Measurements from ENCODE around the gene MAP2K5.

Gene MAP2K5

GRCh38 chr15:67813104-67813634 is 270.7 kb downstream of the MAP2K5 start:
- no peak for DNase-seq

DNA sequence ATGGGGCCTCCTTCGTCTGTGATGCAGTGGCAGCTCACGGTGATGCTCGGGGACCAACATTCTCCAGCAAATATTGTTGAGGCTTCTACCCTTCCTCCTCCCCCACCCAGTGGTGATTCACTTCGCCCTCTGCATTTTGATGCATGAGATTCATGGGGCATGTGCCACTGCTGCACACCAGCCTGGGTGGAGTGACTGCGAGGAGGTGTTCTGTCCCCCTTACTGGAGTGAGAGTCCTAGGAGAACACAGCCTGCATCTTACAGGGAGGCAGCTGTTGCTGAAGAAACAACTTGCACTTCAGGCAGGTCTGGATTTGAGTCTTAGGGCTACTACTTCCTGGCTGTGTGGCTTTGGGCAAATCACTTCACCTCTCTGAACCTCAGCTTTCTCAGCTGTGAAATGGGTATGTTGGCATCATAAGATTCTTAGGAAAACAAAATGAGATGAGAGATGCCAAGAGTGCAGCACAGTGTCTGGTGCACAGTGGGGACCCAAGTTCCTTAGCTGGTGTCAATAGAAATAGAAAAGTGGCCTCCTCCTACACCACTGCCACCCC is 272.6 kb downstream of the MAP2K5 start:
- no peak for DNase-seq

DNA sequence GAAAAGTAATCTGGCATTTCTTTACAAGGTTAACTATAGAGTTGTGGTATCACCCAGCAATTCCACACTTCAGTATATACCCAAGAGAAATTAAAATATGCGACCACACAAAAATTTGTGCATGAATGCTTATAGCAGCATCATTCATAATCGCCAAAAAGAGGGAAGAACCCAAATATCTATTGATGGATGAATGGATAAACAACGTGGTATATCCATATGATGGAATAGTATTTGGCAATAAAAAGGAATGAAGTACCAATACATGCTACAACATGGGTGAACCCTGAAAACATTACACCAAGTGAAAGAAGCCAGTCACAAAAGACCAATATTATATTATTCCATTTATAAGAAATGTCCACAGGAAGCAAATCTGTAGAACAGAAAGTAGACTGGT is 274.2 kb downstream of the MAP2K5 start:
- DNase-seq, result no peak

GRCh38 chr15:67818464-67818863 is 276.0 kb downstream of the MAP2K5 start:
- no peak for DNase-seq

DNA sequence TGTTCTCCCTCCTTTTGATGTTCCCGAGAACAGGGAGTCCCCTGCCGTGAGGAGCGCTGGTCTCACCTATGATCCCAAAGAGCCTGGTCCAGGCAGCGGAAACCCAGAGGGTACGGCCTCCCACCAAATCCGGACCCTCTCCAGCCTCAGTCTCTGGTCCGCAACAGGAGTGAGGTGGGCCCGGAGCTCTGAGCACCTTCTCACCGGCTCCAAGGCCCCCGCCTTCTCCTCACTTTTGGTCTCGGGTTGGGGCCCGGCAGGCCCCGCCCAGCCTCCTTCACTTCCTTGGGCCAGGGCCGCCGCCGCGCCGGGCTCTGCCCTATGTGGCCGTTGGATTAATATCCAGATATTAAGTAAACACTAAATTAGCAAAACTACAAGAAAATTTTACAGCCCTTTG is 277.1 kb downstream of the MAP2K5 start:
- DNase-seq, result no peak

- no peak for DNase-seq
Observed at GRCh38 chr15:67820122-67820991, 277.9 kb downstream of the MAP2K5 start.

DNA sequence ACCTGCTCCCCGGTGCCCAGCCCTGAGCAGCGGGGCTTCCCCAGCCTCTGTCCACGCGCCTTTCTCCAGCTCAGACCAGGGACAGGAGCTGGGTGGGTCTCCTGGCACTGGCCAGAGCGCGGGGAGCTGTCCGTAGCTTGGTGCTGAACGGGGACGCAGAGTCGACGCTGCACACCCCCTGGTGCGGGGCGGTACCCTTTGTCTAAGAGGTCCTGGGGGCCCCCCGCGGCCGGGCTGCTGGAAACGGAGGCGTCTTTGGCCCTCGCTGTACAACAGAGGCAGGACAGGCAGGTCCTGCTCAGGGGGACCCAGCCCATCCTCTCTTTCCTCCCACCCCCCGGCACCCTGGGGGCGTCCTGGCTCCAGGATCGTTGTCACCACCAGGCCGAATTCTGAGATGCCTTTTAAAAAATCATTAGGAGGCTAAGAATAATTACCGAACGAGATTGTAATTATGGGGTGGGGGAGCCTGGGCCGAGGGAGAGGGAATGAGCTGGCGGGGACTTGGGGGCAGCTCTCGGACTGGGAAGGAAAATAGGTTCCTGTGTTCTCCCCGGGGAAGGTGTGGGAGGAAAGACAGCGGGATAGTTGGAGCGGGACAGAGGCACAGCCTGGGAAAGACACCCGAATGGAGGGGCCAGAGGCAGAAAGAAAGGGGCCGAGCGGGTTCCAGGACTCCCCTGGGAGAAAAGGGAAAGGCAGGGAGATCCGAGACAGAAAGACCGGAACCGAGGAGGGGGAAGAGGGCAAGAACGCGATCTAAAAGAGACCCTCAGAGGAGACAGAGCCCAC is 278.7 kb downstream of the MAP2K5 start:
- peak; percentile 31 for DNase-seq

DNA sequence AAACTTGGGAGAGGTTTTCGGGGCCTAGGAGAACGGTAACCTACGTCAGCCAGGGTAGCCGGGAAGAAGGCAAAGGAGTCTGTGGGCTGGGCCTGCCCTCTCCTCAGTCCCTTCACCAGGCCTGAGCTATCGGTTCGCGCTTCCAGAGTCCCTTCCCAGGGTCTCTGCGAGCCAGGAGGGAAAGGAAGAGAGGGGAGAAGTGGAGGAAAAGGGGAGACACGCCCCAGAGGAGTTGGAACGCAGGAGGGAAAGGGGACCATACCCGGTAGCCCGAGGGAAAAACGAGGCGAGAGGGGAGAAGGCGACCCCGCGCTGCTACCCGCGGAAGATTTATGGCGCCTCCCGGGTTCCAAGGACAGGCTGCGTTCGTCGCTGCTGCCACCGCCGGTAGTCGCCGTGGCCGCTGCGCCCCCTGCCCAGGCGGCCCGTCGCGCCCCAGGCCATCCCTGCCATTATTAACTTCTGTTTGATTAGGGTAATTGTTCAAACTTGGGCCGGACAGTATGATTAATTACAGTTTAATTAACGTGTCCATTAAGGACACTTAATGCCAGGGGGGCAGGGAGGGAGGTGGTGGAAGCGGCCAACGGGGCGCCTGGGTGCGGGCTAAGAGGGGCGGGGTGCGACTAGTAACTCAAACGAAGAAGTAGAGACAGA is 279.4 kb downstream of the MAP2K5 start:
- no peak for DNase-seq

DNA sequence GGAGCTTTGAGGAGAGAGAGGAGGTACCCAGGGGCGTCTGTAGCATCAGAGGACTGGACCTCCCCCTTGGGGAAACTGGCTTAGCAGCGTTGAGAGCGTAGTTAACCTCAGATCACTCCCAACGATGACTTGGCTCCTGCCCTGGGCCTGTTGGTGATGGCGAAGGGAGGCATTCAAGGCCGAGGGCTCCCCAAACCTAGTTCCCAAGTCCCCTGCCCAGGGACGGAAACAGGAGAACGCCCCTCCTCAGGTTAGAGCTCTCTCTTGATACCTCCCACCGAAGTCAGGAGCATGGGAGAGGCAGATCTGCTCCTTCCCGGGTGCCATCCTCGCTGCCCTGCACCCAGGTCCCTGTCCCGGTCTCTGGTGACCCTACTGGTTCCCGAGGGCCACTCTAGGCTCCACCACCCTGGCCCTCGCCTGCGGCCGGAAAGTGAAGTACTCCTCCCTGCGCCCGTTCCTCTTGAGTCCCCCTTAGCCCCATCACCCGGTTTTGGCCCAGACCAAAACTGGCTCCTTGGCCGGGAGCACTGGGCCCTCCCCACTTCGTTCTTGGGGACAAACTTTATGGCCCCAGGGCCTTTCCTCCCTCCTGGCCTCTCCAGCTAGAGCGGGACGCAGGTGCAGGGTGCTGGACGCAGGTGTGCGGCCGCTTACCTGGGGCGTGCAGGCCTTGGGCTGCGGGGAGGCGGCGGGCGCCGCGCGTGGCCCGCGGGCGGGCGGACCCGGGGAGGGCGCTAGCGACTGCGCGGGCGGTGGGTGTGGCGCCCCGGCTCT is 280.2 kb downstream of the MAP2K5 start:
- DNase-seq, result no peak

DNA sequence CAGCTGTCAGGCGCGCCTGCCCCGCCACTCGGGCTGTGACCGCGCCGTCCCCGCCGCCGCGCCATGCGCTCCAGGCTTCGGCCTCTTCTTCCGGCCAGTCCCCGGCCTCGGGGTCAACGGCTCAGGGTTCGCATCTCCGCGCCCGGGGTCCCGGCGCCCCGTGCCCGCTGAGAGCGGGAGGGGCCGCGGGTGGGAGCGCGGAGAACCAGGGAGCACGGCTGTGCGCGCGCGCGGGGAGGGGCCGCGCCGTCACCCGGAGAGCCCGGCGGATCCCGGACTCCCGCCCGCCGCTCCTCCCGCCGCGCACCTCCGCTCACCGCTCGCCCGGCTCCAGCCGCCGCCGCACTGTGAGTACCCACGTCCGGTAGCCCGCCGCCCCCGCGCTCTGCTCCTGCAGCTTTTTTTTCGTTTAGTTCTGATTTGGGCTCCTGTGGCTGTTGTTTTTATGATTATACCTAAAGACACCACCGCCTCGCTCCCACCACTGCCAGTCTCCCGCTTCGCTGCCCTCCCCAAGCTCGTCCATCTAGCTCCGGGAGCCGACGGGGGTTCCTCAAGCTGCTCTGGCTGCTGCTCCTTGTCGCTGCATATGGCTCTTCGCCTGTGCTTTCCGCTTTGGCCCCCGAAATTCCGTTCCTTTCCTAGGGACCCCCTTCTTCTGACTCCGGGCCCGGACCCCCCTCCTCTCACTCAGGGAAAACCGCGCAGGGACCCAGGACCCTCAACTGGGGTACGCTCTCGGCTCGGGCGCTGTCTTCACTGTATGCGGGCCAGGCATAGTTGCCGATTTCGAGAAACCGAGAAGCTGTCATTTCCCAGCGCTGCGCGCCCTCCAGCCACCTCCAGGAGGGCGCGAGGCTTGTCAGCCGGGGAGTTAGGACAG is 281.1 kb downstream of the MAP2K5 start:
- DNase-seq, result no peak

GRCh38 chr15:67824197-67824968 is 281.9 kb downstream of the MAP2K5 start:
- DNase-seq, result no peak

DNA sequence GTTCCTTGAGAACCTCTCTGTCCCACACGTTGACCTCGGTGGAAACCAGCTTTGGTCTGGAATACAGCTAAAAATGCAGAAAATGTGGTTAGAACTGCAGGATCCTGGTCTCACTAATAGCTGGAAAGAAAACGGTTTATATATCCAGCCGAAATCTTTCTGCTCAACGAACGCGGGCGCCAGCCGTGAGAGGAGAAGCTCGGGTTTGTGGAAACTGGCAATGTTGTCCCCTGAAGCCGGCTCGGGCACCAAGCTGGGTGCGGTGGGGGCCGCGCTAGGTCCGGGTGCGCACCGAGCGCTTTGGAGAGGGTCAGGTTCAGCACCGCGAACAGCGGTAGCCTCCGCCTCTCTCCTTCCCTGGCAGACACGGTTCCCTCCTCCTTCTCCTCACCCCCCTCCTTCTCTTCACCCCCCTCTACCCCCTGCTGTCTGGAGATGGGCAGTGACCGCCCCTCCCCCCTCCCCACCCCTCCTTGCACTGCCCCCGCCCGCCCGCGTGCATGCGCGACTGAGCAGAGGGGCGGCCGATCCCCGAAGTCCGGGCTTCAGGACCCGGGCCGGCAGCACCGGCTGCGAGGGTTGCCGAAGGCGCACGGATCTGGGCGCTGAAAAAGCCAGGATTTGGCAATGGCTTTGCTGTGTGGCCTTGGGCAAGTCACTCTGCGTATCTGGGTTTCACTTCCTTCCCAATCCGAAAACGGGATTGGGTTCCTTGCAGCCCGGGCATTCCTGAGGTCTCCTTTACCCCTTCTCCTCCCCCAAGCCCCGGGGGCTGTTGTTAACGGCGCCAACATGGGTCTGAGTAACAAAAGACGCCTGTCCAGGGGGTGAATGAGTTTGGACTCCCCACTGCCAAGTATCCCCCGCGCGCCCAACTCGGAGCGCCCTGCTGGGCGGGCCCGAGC is 282.7 kb downstream of the MAP2K5 start, which contains the start of gene SKOR1:
TSS of gene SKOR1 (plus strand) at position 534 of the 905 bp plus-strand sequence. CDS start at position 628, 94 bp downstream.
- no peak for DNase-seq

DNA sequence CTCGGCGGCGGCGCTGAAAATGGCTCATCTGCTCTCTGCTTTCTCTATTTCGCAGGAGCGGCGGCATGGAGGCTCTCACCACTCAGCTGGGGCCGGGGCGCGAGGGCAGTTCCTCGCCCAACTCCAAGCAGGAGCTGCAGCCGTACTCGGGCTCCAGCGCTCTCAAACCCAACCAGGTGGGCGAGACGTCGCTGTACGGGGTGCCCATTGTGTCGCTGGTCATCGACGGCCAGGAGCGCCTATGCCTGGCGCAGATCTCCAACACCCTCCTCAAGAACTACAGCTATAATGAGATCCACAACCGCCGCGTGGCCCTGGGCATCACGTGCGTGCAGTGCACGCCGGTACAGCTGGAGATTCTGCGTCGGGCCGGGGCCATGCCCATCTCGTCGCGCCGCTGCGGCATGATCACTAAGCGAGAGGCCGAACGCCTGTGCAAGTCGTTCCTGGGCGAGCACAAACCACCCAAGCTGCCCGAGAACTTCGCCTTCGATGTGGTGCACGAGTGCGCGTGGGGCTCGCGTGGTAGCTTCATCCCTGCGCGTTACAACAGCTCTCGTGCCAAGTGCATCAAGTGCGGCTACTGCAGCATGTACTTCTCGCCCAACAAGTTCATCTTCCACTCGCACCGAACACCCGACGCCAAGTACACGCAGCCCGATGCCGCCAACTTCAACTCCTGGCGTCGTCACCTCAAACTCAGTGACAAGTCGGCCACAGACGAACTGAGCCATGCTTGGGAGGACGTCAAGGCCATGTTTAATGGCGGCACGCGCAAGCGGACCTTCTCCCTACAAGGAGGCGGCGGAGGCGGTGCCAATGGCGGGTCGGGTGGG is 283.6 kb downstream of the MAP2K5 start:
- DNase-seq, result no peak

DNA sequence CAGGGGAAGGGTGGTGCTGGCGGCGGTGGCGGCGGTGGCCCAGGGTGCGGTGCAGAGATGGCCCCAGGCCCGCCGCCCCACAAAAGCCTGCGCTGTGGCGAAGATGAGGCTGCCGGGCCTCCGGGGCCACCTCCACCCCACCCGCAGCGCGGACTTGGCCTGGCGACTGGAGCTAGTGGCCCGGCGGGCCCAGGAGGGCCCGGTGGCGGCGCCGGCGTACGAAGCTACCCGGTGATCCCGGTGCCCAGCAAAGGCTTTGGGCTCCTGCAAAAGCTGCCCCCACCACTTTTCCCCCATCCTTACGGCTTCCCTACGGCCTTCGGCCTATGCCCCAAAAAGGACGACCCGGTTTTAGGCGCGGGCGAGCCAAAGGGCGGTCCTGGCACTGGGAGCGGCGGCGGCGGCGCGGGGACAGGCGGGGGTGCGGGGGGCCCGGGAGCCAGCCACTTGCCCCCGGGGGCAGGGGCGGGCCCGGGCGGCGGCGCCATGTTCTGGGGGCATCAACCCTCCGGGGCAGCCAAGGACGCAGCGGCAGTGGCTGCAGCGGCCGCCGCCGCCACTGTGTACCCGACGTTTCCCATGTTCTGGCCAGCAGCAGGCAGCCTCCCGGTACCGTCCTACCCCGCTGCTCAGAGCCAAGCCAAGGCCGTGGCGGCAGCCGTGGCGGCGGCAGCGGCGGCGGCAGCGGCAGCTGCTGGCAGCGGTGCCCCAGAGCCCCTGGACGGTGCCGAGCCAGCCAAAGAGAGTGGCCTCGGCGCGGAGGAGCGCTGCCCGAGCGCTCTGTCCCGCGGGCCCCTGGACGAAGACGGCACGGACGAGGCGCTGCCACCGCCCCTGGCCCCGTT is 284.4 kb downstream of the MAP2K5 start:
- no peak for DNase-seq

DNA sequence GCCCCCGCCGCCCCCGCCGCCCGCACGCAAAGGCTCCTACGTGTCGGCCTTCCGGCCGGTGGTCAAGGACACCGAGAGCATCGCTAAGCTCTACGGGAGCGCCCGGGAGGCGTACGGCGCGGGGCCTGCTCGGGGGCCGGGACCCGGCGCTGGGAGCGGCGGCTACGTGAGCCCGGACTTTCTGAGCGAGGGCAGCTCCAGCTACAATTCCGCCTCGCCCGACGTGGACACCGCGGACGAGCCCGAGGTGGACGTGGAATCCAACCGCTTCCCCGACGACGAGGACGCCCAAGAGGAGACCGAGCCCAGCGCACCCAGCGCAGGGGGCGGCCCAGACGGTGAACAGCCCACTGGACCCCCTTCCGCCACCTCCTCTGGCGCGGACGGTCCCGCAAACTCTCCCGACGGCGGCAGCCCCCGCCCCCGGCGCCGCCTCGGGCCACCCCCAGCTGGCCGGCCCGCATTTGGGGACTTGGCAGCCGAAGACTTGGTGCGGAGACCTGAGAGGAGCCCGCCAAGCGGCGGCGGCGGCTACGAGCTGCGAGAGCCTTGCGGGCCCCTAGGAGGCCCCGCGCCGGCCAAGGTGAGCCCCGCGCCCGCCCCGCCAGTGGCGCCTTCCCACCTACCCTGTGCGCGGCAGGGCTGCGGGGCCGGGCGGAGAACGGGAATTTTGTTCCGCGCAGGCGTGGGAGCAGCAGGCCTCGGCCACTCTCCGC is 285.2 kb downstream of the MAP2K5 start:
- no peak for DNase-seq

GRCh38 chr15:67828278-67828968 is 285.9 kb downstream of the MAP2K5 start:
- DNase-seq, result no peak

Data from activated CD4-positive, alpha-beta T cell treated with anti-CD3 and anti-CD28 coated beads, Interleukin-10, Interleukin-2, amounts not matched to agents 100 ng/mL and 50 ng/mL, durations not matched to agents 16 hours and 8 hours (primary cell).